Epithelial cell of esophagus (primary cell): ENCODE results near the gene MAP2K2.

ENCODE experiments used
- DNase-seq: peaks from one replicate; pipeline ENCODE4 v3.0.0; 2010; ENCODE audit warnings: low read depth
- H3K4me3 ChIP-seq: 2 replicates; pipeline ENCODE4 v1.5.1; 2011; ENCODE audit warnings: mild to moderate bottlenecking, low read length, control low read depth
- TF ChIP-seq, protein P1 (sequence below): IDR thresholded peaks from 2 replicates; pipeline ENCODE4 v1.5.1; 2011; ENCODE audit warnings: low read depth, mild to moderate bottlenecking, low read length, control low read depth, inconsistent platforms; ENCODE audit not compliant: insufficient read depth; ENCODE audit errors: missing control alignments

Gene MAP2K2

DNA sequence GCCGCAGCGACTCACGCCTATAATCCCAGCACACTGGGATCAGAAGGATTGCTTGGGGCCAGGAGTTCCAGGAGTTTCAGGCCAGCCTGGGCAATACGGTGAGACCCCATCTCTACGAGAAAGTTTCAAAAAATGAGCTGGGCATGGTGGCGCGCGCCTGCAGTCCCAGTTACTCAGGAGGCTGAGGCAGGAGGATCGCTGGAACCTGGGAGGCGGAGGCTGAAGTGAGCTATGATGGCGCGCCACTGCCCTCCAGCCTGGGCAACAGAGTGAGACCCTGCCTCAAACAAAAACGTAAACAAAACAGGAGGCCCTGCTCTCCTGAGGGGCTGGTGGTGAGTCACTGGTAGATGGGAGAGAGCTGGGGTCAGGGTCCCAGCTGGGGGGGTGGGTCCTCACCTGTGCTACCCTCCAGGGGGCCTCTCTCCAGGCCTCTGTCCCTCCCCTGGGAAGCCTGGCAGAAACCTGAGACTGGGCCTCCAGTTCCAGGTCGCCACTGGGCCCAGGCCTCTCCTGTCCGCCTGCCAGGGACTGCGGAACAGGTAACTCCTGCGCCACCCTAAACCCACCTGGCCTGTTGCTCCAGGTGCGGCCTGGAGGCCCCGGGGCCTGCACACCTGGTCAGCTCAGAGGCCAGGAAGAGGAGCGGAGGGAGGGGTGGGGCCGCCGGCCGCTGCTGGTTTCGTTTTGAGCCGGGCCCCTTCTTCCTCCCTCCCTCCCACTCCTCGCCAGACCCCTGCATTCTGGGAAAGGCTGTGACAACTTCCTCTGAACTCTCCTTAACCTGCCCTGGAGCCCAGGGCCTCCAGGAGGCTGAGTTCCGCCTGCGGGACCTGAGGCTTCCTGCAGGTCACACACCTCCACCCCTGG, 40.0 kb downstream of the MAP2K2 start:
- TF ChIP-seq, protein P1, sequence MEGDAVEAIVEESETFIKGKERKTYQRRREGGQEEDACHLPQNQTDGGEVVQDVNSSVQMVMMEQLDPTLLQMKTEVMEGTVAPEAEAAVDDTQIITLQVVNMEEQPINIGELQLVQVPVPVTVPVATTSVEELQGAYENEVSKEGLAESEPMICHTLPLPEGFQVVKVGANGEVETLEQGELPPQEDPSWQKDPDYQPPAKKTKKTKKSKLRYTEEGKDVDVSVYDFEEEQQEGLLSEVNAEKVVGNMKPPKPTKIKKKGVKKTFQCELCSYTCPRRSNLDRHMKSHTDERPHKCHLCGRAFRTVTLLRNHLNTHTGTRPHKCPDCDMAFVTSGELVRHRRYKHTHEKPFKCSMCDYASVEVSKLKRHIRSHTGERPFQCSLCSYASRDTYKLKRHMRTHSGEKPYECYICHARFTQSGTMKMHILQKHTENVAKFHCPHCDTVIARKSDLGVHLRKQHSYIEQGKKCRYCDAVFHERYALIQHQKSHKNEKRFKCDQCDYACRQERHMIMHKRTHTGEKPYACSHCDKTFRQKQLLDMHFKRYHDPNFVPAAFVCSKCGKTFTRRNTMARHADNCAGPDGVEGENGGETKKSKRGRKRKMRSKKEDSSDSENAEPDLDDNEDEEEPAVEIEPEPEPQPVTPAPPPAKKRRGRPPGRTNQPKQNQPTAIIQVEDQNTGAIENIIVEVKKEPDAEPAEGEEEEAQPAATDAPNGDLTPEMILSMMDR: no peak
- H3K4me3 ChIP-seq: no peak overlapping the region
- no peak for DNase-seq

DNA sequence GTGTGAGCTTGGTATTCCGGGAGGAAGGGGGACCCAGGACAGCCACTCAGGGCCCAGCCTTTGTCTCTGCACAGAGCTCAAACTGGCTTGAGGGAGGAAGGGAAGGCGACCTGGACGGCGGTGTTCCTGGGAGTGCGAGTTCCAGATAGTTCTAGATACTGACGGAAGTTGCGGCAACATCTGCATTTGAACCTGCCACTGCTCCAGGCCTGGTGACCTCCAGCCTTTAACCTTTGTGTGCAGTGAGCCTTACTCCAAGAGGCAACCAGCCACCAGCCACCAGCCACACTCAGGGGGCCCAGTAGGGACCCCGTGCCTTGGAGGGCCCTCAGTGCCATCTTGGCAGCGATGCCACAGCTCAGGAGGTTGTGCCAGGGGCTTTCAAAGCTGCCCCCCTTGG, 41.8 kb downstream of the MAP2K2 start:
- H3K4me3 ChIP-seq: no peak overlapping the region
- no peak for DNase-seq
- TF ChIP-seq, protein P1: no peak

DNA sequence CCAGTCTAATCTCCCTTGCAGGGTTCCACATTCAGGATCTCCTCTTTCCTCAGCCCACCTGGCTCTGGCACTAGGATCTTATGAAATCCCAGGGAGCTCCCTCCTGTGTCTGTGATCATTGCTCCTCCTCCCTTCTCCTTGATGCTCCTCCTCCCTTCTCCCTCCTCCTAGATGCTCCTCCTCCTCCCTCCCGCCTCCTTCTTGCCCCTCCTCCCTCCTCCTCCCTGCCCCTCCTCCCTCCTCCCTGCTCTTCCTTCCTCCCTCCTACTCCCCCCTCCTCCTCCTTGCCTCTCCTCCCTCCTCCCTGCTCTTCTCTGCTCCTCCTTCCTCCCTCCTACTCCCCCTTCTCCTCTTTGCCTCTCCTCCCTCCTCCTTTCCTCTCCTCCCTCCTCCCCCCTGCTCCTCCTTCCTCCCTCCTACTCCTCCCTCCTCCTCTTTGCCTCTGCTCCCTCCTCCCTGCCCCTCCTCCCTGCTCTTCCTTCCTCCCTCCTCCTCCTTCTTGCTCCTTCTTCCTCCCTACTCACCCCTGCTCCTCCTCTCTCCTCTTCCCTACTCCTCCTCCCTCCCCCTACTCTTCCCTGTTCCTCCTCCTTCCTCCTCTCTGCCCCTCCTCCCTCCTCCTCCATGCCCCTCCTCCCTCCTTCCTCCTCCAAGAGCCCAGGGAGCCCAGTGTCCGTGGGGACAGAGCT, 42.3 kb downstream of the MAP2K2 start:
- no peak overlapping the region for H3K4me3 ChIP-seq
- TF ChIP-seq, protein P1: no peak

DNA sequence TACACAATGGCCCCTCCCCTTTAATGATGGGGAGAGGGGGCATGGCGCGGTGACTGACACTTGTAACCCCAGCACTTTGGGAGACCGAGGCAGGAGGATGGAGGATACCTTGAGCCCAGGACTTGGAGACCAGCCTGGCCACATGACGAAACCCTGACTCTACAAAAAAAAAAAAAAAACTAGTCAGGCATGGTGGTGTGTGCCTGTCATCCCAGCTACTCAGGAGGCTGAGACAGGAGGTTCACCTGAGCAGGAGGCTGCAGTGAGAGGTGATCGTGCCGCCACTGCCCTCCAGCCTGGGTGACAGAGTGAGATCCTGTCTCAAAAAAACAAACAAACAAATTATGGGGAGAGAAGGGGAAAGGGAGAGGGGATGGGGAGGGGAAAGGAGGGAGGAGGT, 43.4 kb downstream of the MAP2K2 start:
- H3K4me3 ChIP-seq: no peak overlapping the region
- no peak for DNase-seq
- TF ChIP-seq, protein P1: no peak

More for the DNA sequence above, 42.3 kb downstream of the MAP2K2 start:
- no peak for DNase-seq

DNA sequence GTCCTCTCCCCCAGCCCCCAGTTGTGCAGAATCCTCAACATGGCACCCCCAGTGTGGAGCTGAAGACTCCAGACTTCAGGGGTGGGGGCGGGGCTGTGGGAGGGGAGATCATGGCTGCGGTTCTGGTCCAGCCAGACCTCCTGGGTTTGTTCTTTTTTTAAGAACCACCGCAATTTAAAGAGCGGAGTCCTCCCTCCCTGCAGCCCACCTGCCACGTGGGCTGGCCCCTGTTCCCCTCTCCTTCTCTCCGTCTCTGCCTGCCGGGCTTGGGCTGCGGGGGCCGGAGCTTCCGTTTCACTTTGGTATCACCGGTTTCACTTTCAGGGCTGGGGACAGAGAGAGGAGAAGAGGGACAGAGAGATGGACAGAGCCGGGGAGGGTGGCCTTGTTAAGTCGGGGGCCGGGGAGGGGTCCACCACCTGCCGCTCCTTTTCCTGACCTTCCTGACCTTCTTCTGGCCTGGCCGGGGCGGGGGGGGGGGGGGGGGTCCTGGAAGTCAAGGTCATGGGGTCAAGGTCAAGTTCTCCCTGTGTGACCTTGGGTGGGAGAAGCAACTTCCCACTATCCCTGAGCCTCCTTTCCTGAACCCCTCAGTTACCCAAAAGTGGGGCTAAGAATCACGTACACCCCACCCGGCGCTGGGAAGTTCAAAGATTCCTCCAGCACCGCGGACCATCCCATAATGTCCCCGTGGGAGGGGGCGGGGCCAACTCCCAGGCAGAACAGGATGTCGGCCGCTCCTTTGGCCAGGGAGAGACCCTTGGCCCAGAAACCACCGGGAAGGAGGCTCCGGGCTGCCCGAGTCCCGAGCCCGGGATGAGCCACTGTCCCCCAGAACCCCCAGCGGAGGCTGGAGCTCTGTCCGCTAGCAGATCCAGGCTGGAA, 45.9 kb downstream of the MAP2K2 start:
- no peak for DNase-seq
- H3K4me3 ChIP-seq: no peak overlapping the region
- TF ChIP-seq, protein P1: no peak

DNA sequence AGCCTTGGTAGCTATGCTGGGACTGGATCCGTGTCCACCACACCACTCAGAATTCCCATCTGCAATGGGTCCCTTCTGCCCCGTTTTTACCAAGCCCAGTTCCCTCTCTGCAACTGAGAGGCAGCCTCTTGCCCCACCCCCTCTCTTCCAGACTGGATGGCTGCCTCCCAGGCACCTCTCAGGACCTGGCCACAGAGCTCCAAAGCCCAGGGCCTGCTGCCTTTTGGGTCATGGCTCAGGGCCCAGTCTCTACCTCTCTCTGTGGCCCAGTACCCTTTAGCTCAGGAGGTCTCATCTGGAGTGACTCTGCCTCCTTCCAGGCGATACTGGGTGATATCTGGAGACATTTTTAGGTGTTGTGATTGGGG, 46.9 kb downstream of the MAP2K2 start:
- TF ChIP-seq, protein P1: no peak
- no peak overlapping the region for H3K4me3 ChIP-seq
- no peak for DNase-seq
